HEK293 (cell line): ENCODE measurements around the gene FGD4.

Source experiments
- CTCF ChIA-PET: fragments of 350-600 bp; formaldehyde crosslinking; extraction: SDS; loops from one replicate; lab custom pipeline; 2021; ENCODE audit warnings: antibody characterized with exemption; lab: Yijun Ruan, JAX
- POLR2A ChIA-PET: fragments of 300-600 bp; formaldehyde crosslinking; extraction: SDS; loops from one replicate; lab custom pipeline; 2020; ENCODE audit warnings: antibody characterized with exemption, inconsistent platforms; lab: Yijun Ruan, JAX
- H3K27ac ChIP-seq: fragments of 200-500 bp; sonication (Bioruptor generic); 2 replicates; pipeline ENCODE4 v1.5.1; 2014; ENCODE audit warnings: low read depth, low read length, control low read depth, inconsistent platforms; ENCODE audit errors: extremely low read depth
- H3K36me3 ChIP-seq, 2 experiments: fragments of 200-500 bp in 1 of 2; sonication (Bioruptor generic) in 1 of 2; 1 replicate in 1 of 2; 2 replicates in 1 of 2; pipeline ENCODE4 v1.5.1; 2014 to 2017; ENCODE audit warnings: inconsistent platforms in 2 of 2, low read length in 2 of 2; ENCODE audit not compliant: control insufficient read depth in 2 of 2, insufficient read depth in 1 of 2
- H3K4me1 ChIP-seq: fragments of 200-500 bp; sonication (Bioruptor generic); 2 replicates; pipeline ENCODE4 v1.5.1; 2014; ENCODE audit warnings: mild to moderate bottlenecking, low read length, inconsistent platforms; ENCODE audit not compliant: control insufficient read depth, insufficient read depth
- H3K4me3 ChIP-seq: 2 replicates; pipeline ENCODE4 v1.5.1; 2011; ENCODE audit warnings: low read depth, mild to moderate bottlenecking, control low read depth, low read length, moderate library complexity
- H3K9me3 ChIP-seq: fragments of 200-500 bp; sonication (Bioruptor generic); 2 replicates; pipeline ENCODE4 v1.5.1; 2014; ENCODE audit warnings: low read depth, low read length, inconsistent platforms; ENCODE audit not compliant: control insufficient read depth, insufficient read depth
- MYNN ChIP-seq: fragments of 450-650 bp; formaldehyde crosslinking; IDR thresholded peaks from 2 replicates; pipeline ENCODE4 v1.5.1; 2016; ENCODE audit warnings: missing biosample characterization, missing genetic modification characterization, borderline replicate concordance
- MZF1 ChIP-seq: fragments of 450-650 bp; formaldehyde crosslinking; IDR thresholded peaks from 2 replicates; pipeline ENCODE4 v1.5.1; 2017; ENCODE audit warnings: missing biosample characterization, missing genetic modification characterization, borderline replicate concordance
- WT1 ChIP-seq: fragments of 450-650 bp; formaldehyde crosslinking; IDR thresholded peaks from 2 replicates; pipeline ENCODE4 v1.5.1; 2016; ENCODE audit warnings: missing biosample characterization, missing genetic modification characterization
- ZBTB20 ChIP-seq: fragments of 450-650 bp; formaldehyde crosslinking; IDR thresholded peaks from 2 replicates; pipeline ENCODE4 v1.5.1; 2016; ENCODE audit warnings: missing biosample characterization, missing genetic modification characterization
- ZBTB48 ChIP-seq: fragments of 450-650 bp; formaldehyde crosslinking; IDR thresholded peaks from 2 replicates; pipeline ENCODE4 v1.5.1; 2016; ENCODE audit warnings: missing biosample characterization, missing genetic modification characterization
- ZNF10 ChIP-seq: fragments of 450-650 bp; formaldehyde crosslinking; IDR thresholded peaks from 2 replicates; pipeline ENCODE4 v1.5.1; 2017; ENCODE audit warnings: missing biosample characterization, missing genetic modification characterization
- ZNF211 ChIP-seq: fragments of 450-650 bp; formaldehyde crosslinking; IDR thresholded peaks from 2 replicates; pipeline ENCODE4 v1.5.1; 2016; ENCODE audit warnings: low read depth, missing biosample characterization, missing genetic modification characterization
- ZNF266 ChIP-seq: fragments of 450-650 bp; formaldehyde crosslinking; IDR thresholded peaks from 2 replicates; pipeline ENCODE4 v1.5.1; 2016; ENCODE audit warnings: missing biosample characterization, missing genetic modification characterization, low read depth
- ZNF280C ChIP-seq: fragments of 450-650 bp; formaldehyde crosslinking; IDR thresholded peaks from 2 replicates; pipeline ENCODE4 v1.5.1; 2016; ENCODE audit warnings: missing biosample characterization, missing genetic modification characterization
- ZNF335 ChIP-seq: fragments of 450-650 bp; formaldehyde crosslinking; conservative IDR thresholded peaks from 2 replicates; pipeline ENCODE4 v1.5.1; 2016; ENCODE audit warnings: missing biosample characterization, missing genetic modification characterization
- ZNF596 ChIP-seq: fragments of 450-650 bp; IDR thresholded peaks from 2 replicates; pipeline ENCODE4 v1.5.0; 2018; ENCODE audit warnings: missing biosample characterization, mild to moderate bottlenecking, missing genetic modification characterization, moderate library complexity
- ZNF677 ChIP-seq: fragments of 450-650 bp; IDR thresholded peaks from 2 replicates; pipeline ENCODE4 v1.5.0; 2018; ENCODE audit warnings: missing biosample characterization, mild to moderate bottlenecking, missing genetic modification characterization, moderate library complexity
- ZNF747 ChIP-seq: fragments of 450-650 bp; formaldehyde crosslinking; IDR thresholded peaks from 2 replicates; pipeline ENCODE4 v1.5.1; 2016; ENCODE audit warnings: missing biosample characterization, missing genetic modification characterization
- TF ChIP-seq, protein P1 (sequence below): fragments of 450-650 bp; formaldehyde crosslinking; IDR thresholded peaks from 2 replicates; pipeline ENCODE4 v1.5.1; 2016; ENCODE audit warnings: missing biosample characterization, missing genetic modification characterization
- TF ChIP-seq, protein P2 (sequence below): fragments of 450-650 bp; formaldehyde crosslinking; IDR thresholded peaks from 2 replicates; pipeline ENCODE4 v1.5.1; 2017; ENCODE audit warnings: missing biosample characterization, missing genetic modification characterization
- TF ChIP-seq, protein P3 (sequence below): fragments of 450-650 bp; formaldehyde crosslinking; IDR thresholded peaks from 2 replicates; pipeline ENCODE4 v1.5.1; 2016; ENCODE audit warnings: missing biosample characterization, missing genetic modification characterization
- TF ChIP-seq, protein P4 (sequence below): fragments of 450-650 bp; formaldehyde crosslinking; IDR thresholded peaks from 2 replicates; pipeline ENCODE4 v1.5.1; 2016; ENCODE audit warnings: missing biosample characterization, missing genetic modification characterization, borderline replicate concordance

FGD4 gene

DNA sequence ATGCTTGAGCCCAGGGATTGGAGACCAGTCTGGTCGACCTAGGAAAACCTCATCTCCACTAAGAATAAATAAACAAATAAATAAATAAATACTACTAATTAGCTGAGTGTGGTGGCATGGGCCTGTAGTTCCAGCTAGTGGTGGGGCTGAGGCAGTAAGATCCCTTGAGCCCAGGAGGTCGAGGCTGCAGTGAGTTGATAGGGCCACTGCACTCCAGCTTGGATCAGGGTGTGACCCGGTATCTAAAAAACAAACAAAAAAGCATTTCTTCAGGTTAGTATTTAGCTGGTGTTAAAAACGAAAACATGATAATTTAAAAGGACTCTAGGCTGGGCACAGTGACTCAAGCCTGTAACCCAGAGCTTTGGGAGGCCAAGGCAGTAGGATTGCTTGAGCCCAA is 1.2 kb upstream of the FGD4 start (continued):
- TF ChIP-seq, protein P1, sequence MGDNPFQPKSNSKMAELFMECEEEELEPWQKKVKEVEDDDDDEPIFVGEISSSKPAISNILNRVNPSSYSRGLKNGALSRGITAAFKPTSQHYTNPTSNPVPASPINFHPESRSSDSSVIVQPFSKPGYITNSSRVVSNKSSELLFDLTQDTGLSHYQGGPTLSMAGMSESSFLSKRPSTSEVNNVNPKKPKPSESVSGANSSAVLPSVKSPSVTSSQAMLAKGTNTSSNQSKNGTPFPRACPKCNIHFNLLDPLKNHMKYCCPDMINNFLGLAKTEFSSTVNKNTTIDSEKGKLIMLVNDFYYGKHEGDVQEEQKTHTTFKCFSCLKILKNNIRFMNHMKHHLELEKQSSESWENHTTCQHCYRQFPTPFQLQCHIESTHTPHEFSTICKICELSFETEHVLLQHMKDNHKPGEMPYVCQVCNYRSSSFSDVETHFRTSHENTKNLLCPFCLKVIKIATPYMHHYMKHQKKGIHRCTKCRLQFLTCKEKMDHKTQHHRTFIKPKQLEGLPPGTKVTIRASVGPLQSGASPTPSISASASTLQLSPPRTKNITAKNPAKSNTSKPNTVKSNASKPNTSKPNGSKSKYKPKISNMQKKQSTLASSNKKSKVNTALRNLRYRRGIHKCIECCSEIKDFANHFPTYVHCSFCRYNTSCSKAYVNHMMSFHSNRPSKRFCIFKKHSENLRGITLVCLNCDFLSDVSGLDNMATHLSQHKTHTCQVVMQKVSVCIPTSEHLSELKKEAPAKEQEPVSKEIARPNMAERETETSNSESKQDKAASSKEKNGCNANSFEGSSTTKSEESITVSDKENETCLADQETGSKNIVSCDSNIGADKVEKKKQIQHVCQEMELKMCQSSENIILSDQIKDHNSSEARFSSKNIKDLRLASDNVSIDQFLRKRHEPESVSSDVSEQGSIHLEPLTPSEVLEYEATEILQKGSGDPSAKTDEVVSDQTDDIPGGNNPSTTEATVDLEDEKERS (tag by site-specific recombination), result no peak
- TF ChIP-seq, protein P2, sequence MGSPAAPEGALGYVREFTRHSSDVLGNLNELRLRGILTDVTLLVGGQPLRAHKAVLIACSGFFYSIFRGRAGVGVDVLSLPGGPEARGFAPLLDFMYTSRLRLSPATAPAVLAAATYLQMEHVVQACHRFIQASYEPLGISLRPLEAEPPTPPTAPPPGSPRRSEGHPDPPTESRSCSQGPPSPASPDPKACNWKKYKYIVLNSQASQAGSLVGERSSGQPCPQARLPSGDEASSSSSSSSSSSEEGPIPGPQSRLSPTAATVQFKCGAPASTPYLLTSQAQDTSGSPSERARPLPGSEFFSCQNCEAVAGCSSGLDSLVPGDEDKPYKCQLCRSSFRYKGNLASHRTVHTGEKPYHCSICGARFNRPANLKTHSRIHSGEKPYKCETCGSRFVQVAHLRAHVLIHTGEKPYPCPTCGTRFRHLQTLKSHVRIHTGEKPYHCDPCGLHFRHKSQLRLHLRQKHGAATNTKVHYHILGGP (tag by site-specific recombination), result no peak
- TF ChIP-seq ZNF211 (tag by site-specific recombination) (no peak), MYNN (tag by site-specific recombination) (no peak), WT1 (tag by site-specific recombination) (no peak), ZNF747 (tag by site-specific recombination) (no peak), ZNF266 (tag by site-specific recombination) (no peak)

DNA sequence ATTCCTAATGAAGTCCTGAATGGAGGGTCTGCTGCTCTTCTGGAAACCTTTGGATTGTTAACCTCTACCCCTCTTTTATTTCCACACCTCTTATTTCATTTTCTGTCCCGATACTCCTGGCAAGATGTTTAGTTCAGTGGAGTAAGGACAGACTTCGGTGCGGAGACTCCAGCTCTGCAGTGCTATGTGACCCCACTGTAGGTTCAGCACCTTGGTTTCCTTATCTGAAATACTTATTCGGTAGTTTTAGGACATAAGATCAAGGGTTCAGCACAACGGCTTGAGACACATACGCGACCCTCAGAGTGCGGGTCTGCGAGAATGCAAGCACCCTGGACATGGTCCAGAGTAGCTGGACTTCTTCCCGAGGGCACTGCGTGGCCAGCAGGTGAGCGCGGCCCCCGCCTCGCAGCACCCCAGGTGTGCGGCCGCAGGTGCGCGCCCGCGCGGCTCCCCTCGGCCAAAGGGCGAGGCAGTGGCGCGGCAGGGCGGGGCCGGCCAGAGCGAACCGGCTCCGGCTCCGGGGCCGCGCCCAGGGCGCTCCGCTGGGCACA is 465 bp upstream of the FGD4 start:
- TF ChIP-seq ZNF596 (tag by site-specific recombination) (peak; percentile 7; the same call in 1 of the 2 replicates), ZNF280C (tag by site-specific recombination) (no peak), ZNF677 (tag by site-specific recombination) (0 out of 2 replicates have a peak, but pooled peaks have one; percentile 27)
- H3K27ac ChIP-seq, result peak overlapping the region; percentile 75
- no peaks in the 10 kb centered on the region for H3K36me3 ChIP-seq
- H3K4me3 ChIP-seq, result peak overlapping the region; percentile 84
- H3K4me1 ChIP-seq, result peaks cover 14% of the 10 kb centered on the region
- ChIA-PET CTCF (interaction anchor here (0.7 to 1.2 kb wide), 4 partner anchors 9 to 307 kb away, joined by 3 to 7 read pairs (median 4); no protein-coding TSS in a partner anchor), POLR2A (interaction anchor here (0.6 to 2.3 kb wide), 9 partner anchors 11 to 357 kb away, joined by 3 to 10 read pairs (median 4); partner anchors contain the start of genes DNM1L and YARS2)
- H3K9me3 ChIP-seq, result no peaks in the 10 kb centered on the region

- Histone ChIP-seq H3K36me3 (no peaks in the 10 kb centered on the region), H3K9me3 (no peaks in the 10 kb centered on the region), H3K4me1 (peaks cover 14% of the 10 kb centered on the region), H3K4me3 (peak overlapping the region; percentile 84), H3K27ac (peak overlapping the region; percentile 75; the same call in 1 of the 2 replicates)
- TF ChIP-seq, protein P3, sequence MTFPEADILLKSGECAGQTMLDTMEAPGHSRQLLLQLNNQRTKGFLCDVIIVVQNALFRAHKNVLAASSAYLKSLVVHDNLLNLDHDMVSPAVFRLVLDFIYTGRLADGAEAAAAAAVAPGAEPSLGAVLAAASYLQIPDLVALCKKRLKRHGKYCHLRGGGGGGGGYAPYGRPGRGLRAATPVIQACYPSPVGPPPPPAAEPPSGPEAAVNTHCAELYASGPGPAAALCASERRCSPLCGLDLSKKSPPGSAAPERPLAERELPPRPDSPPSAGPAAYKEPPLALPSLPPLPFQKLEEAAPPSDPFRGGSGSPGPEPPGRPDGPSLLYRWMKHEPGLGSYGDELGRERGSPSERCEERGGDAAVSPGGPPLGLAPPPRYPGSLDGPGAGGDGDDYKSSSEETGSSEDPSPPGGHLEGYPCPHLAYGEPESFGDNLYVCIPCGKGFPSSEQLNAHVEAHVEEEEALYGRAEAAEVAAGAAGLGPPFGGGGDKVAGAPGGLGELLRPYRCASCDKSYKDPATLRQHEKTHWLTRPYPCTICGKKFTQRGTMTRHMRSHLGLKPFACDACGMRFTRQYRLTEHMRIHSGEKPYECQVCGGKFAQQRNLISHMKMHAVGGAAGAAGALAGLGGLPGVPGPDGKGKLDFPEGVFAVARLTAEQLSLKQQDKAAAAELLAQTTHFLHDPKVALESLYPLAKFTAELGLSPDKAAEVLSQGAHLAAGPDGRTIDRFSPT (tag by site-specific recombination), result no peak
- peak; percentile 93 for TF ChIP-seq ZNF335 (tag by site-specific recombination)
- TF ChIP-seq ZNF10 (tag by site-specific recombination), result peak; percentile 99
- TF ChIP-seq, protein P4, sequence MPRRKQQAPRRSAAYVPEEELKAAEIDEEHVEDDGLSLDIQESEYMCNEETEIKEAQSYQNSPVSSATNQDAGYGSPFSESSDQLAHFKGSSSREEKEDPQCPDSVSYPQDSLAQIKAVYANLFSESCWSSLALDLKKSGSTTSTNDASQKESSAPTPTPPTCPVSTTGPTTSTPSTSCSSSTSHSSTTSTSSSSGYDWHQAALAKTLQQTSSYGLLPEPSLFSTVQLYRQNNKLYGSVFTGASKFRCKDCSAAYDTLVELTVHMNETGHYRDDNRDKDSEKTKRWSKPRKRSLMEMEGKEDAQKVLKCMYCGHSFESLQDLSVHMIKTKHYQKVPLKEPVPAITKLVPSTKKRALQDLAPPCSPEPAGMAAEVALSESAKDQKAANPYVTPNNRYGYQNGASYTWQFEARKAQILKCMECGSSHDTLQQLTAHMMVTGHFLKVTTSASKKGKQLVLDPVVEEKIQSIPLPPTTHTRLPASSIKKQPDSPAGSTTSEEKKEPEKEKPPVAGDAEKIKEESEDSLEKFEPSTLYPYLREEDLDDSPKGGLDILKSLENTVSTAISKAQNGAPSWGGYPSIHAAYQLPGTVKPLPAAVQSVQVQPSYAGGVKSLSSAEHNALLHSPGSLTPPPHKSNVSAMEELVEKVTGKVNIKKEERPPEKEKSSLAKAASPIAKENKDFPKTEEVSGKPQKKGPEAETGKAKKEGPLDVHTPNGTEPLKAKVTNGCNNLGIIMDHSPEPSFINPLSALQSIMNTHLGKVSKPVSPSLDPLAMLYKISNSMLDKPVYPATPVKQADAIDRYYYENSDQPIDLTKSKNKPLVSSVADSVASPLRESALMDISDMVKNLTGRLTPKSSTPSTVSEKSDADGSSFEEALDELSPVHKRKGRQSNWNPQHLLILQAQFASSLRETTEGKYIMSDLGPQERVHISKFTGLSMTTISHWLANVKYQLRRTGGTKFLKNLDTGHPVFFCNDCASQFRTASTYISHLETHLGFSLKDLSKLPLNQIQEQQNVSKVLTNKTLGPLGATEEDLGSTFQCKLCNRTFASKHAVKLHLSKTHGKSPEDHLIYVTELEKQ (tag by site-specific recombination), result no peak
- 0 out of 2 replicates have a peak, but pooled peaks have one; percentile 13 for TF ChIP-seq MZF1 (tag by site-specific recombination)
- TF ChIP-seq ZBTB48, result 0 out of 2 replicates have a peak, but pooled peaks have one; percentile 7
- no peak for TF ChIP-seq ZBTB20 (tag by site-specific recombination)
- POLR2A ChIA-PET, result interaction anchor here (0.6 to 2.3 kb wide), 8 partner anchors 17 to 1402 kb away, joined by 3 to 10 read pairs (median 7); no protein-coding TSS in a partner anchor
- CTCF ChIA-PET, result interaction anchor here (0.5 to 1.2 kb wide), 9 partner anchors 8 to 356 kb away, joined by 3 to 7 read pairs (median 3); partner anchors contain the start of gene YARS2
Measured at GRCh38 chr12:32400114-32400672, 835 bp downstream of the FGD4 start.
